Measurements from ENCODE around the gene NAV1.
"Not testable (repeated sequence)": the region's sequence is repeated elsewhere in the genome, so short reads cannot be mapped to it uniquely, and the experiment has no call there.

NAV1 gene

GRCh38 chr1:201513498-201514243, 25.3 kb upstream of the NAV1 start:
- H3K9me3 ChIP-seq (ENCODE audit: control insufficient read depth in 2 of 2, low read length in 2 of 2) = no peaks in the 10 kb centered on the region
- H3K27me3 ChIP-seq (ENCODE audit: control insufficient read depth in 1 of 2, insufficient read depth in 2 of 2, low read length in 2 of 2) = no peaks in the 10 kb centered on the region
- H3K9ac ChIP-seq (ENCODE audit: low read length in 2 of 2) = peak overlapping the region in 1 of 2 donors; percentile 42
- no peak overlapping the region for H3K4me3 ChIP-seq (ENCODE audit: low read length in 2 of 2)
- H3K4me1 ChIP-seq (ENCODE audit: control insufficient read depth, insufficient read depth, low read length) = peaks cover 25% of the 10 kb centered on the region
- H3K27ac ChIP-seq (ENCODE audit: low read length) = no peak overlapping the region
- H3K36me3 ChIP-seq (ENCODE audit: control insufficient read depth in 2 of 2, insufficient read depth in 2 of 2, low read length in 2 of 2) = no peaks in the 10 kb centered on the region

GRCh38 chr1:201514466-201514865, 24.5 kb upstream of the NAV1 start:
- peaks cover 19% of the 10 kb centered on the region for H3K4me1 ChIP-seq (ENCODE audit: control insufficient read depth, insufficient read depth, low read length)
- H3K27ac ChIP-seq (ENCODE audit: low read length) = no peak overlapping the region
- no peak overlapping the region for H3K4me3 ChIP-seq (ENCODE audit: low read length in 2 of 2)
- no peaks in the 10 kb centered on the region for H3K9me3 ChIP-seq (ENCODE audit: control insufficient read depth in 2 of 2, low read length in 2 of 2)
- H3K9ac ChIP-seq (ENCODE audit: low read length in 2 of 2) = no peak overlapping the region
- no peaks in the 10 kb centered on the region for H3K36me3 ChIP-seq (ENCODE audit: control insufficient read depth in 2 of 2, insufficient read depth in 2 of 2, low read length in 2 of 2)
- H3K27me3 ChIP-seq (ENCODE audit: control insufficient read depth in 1 of 2, insufficient read depth in 2 of 2, low read length in 2 of 2) = no peaks in the 10 kb centered on the region

GRCh38 chr1:201515062-201515750, 23.7 kb upstream of the NAV1 start:
- peaks cover 17% of the 10 kb centered on the region for H3K4me1 ChIP-seq (ENCODE audit: control insufficient read depth, insufficient read depth, low read length)
- no peaks in the 10 kb centered on the region for H3K27me3 ChIP-seq (ENCODE audit: control insufficient read depth in 1 of 2, insufficient read depth in 2 of 2, low read length in 2 of 2)
- H3K4me3 ChIP-seq (ENCODE audit: low read length in 2 of 2) = no peak overlapping the region
- no peaks in the 10 kb centered on the region for H3K36me3 ChIP-seq (ENCODE audit: control insufficient read depth in 2 of 2, insufficient read depth in 2 of 2, low read length in 2 of 2)
- no peaks in the 10 kb centered on the region for H3K9me3 ChIP-seq (ENCODE audit: control insufficient read depth in 2 of 2, low read length in 2 of 2)
- no peak overlapping the region for H3K27ac ChIP-seq (ENCODE audit: low read length)
- H3K9ac ChIP-seq (ENCODE audit: low read length in 2 of 2) = no peak overlapping the region

- Histone ChIP-seq H3K4me1 (ENCODE audit: control insufficient read depth, insufficient read depth, low read length) (peaks cover 17% of the 10 kb centered on the region), H3K36me3 (ENCODE audit: control insufficient read depth in 2 of 2, insufficient read depth in 2 of 2, low read length in 2 of 2) (no peaks in the 10 kb centered on the region), H3K9ac (ENCODE audit: low read length in 2 of 2) (no peak overlapping the region), H3K9me3 (ENCODE audit: control insufficient read depth in 2 of 2, low read length in 2 of 2) (no peaks in the 10 kb centered on the region), H3K27ac (ENCODE audit: low read length) (no peak overlapping the region), H3K4me3 (ENCODE audit: low read length in 2 of 2) (no peak overlapping the region), H3K27me3 (ENCODE audit: control insufficient read depth in 1 of 2, insufficient read depth in 2 of 2, low read length in 2 of 2) (no peaks in the 10 kb centered on the region)
These were observed 23.0 kb upstream of the NAV1 start for GRCh38 chr1:201515895-201516294.

- Histone ChIP-seq H3K9me3 (ENCODE audit: control insufficient read depth in 2 of 2, low read length in 2 of 2) (no peaks in the 10 kb centered on the region), H3K27me3 (ENCODE audit: control insufficient read depth in 1 of 2, insufficient read depth in 2 of 2, low read length in 2 of 2) (no peaks in the 10 kb centered on the region), H3K27ac (ENCODE audit: low read length) (no peak overlapping the region), H3K36me3 (ENCODE audit: control insufficient read depth in 2 of 2, insufficient read depth in 2 of 2, low read length in 2 of 2) (no peaks in the 10 kb centered on the region), H3K4me3 (ENCODE audit: low read length in 2 of 2) (no peak overlapping the region), H3K9ac (ENCODE audit: low read length in 2 of 2) (no peak overlapping the region), H3K4me1 (ENCODE audit: control insufficient read depth, insufficient read depth, low read length) (peaks cover 14% of the 10 kb centered on the region)
These were observed 22.3 kb upstream of the NAV1 start for GRCh38 chr1:201516511-201517127.

- Histone ChIP-seq H3K4me1 (ENCODE audit: control insufficient read depth, insufficient read depth, low read length) (peaks cover 4% of the 10 kb centered on the region), H3K27me3 (ENCODE audit: control insufficient read depth in 1 of 2, insufficient read depth in 2 of 2, low read length in 2 of 2) (no peaks in the 10 kb centered on the region), H3K9ac (ENCODE audit: low read length in 2 of 2) (no peak overlapping the region), H3K27ac (ENCODE audit: low read length) (no peak overlapping the region), H3K36me3 (ENCODE audit: control insufficient read depth in 2 of 2, insufficient read depth in 2 of 2, low read length in 2 of 2) (no peaks in the 10 kb centered on the region), H3K9me3 (ENCODE audit: control insufficient read depth in 2 of 2, low read length in 2 of 2) (no peaks in the 10 kb centered on the region), H3K4me3 (ENCODE audit: low read length in 2 of 2) (no peak overlapping the region)
These were observed 21.3 kb upstream of the NAV1 start for GRCh38 chr1:201517631-201518030.

GRCh38 chr1:201518071-201518470, 20.9 kb upstream of the NAV1 start:
- H3K4me1 ChIP-seq (ENCODE audit: control insufficient read depth, insufficient read depth, low read length) = no peaks in the 10 kb centered on the region
- H3K27ac ChIP-seq (ENCODE audit: low read length) = no peak overlapping the region
- no peak overlapping the region for H3K9ac ChIP-seq (ENCODE audit: low read length in 2 of 2)
- no peaks in the 10 kb centered on the region for H3K27me3 ChIP-seq (ENCODE audit: control insufficient read depth in 1 of 2, insufficient read depth in 2 of 2, low read length in 2 of 2)
- no peaks in the 10 kb centered on the region for H3K9me3 ChIP-seq (ENCODE audit: control insufficient read depth in 2 of 2, low read length in 2 of 2)
- no peaks in the 10 kb centered on the region for H3K36me3 ChIP-seq (ENCODE audit: control insufficient read depth in 2 of 2, insufficient read depth in 2 of 2, low read length in 2 of 2)
- H3K4me3 ChIP-seq (ENCODE audit: low read length in 2 of 2) = no peak overlapping the region

GRCh38 chr1:201520046-201520575, 18.8 kb upstream of the NAV1 start:
- not testable (repeated sequence) for H3K9ac ChIP-seq (ENCODE audit: low read length in 2 of 2); H3K27ac ChIP-seq (ENCODE audit: low read length); H3K27me3 ChIP-seq (ENCODE audit: control insufficient read depth in 1 of 2, insufficient read depth in 2 of 2, low read length in 2 of 2); H3K36me3 ChIP-seq (ENCODE audit: control insufficient read depth in 2 of 2, insufficient read depth in 2 of 2, low read length in 2 of 2); H3K4me3 ChIP-seq (ENCODE audit: low read length in 2 of 2); H3K4me1 ChIP-seq (ENCODE audit: control insufficient read depth, insufficient read depth, low read length); H3K9me3 ChIP-seq (ENCODE audit: control insufficient read depth in 2 of 2, low read length in 2 of 2)

GRCh38 chr1:201525193-201525778, 13.6 kb upstream of the NAV1 start:
- Histone ChIP-seq H3K27me3 (ENCODE audit: control insufficient read depth in 1 of 2, insufficient read depth in 2 of 2, low read length in 2 of 2) (no peaks in the 10 kb centered on the region), H3K4me3 (ENCODE audit: low read length in 2 of 2) (no peak overlapping the region), H3K36me3 (ENCODE audit: control insufficient read depth in 2 of 2, insufficient read depth in 2 of 2, low read length in 2 of 2) (no peaks in the 10 kb centered on the region), H3K27ac (ENCODE audit: low read length) (no peak overlapping the region), H3K9me3 (ENCODE audit: control insufficient read depth in 2 of 2, low read length in 2 of 2) (no peaks in the 10 kb centered on the region), H3K4me1 (ENCODE audit: control insufficient read depth, insufficient read depth, low read length) (no peaks in the 10 kb centered on the region), H3K9ac (ENCODE audit: low read length in 2 of 2) (no peak overlapping the region)

GRCh38 chr1:201527879-201528278, 11.0 kb upstream of the NAV1 start:
- Histone ChIP-seq H3K9ac (ENCODE audit: low read length in 2 of 2) (no peak overlapping the region), H3K27ac (ENCODE audit: low read length) (no peak overlapping the region), H3K9me3 (ENCODE audit: control insufficient read depth in 2 of 2, low read length in 2 of 2) (no peaks in the 10 kb centered on the region), H3K27me3 (ENCODE audit: control insufficient read depth in 1 of 2, insufficient read depth in 2 of 2, low read length in 2 of 2) (no peaks in the 10 kb centered on the region), H3K36me3 (ENCODE audit: control insufficient read depth in 2 of 2, insufficient read depth in 2 of 2, low read length in 2 of 2) (no peaks in the 10 kb centered on the region), H3K4me3 (ENCODE audit: low read length in 2 of 2) (no peak overlapping the region), H3K4me1 (ENCODE audit: control insufficient read depth, insufficient read depth, low read length) (peaks cover 10% of the 10 kb centered on the region)

All from stomach smooth muscle (tissue), 2 donors.